Astrocyte (in vitro differentiated cells and primary cell): Measurements from ENCODE around the gene WDR36. TPM values are rescaled to one million over a fixed set of nuclear protein-coding genes. Genes with fewer than 3 reads are reported as not detected.
A peak's percentile ranks its signal among the peaks of the same experiment; 100 is the strongest.

Experiments
- DNase-seq: peaks from one replicate; pipeline ENCODE4 v3.0.0-alpha.2; 2010; ENCODE audit warnings: low read depth
- FAIRE-seq: peaks from 2 replicates; lab custom pipeline; 2011; peaks lifted over from hg19 to GRCh38; lab: Jason Lieb, UNC
- H2AFZ ChIP-seq: 2 replicates; pipeline ENCODE4 v1.6.0; 2012; ENCODE audit warnings: low read depth, low read length, inconsistent platforms
- H3K27ac ChIP-seq: 2 replicates; pipeline ENCODE4 v1.5.1; 2011; ENCODE audit warnings: low read depth, low read length, inconsistent platforms
- H3K27me3 ChIP-seq: 2 replicates; pipeline ENCODE4 v1.6.0; 2011; ENCODE audit warnings: low read length, inconsistent platforms; ENCODE audit not compliant: insufficient read depth
- H3K36me3 ChIP-seq: 2 replicates; pipeline ENCODE4 v1.5.1; 2011; ENCODE audit warnings: low read length, inconsistent platforms; ENCODE audit not compliant: insufficient read depth
- H3K4me1 ChIP-seq: 2 replicates; pipeline ENCODE4 v1.5.1; 2011; ENCODE audit warnings: low read length, inconsistent platforms; ENCODE audit not compliant: insufficient read depth
- H3K4me2 ChIP-seq: 2 replicates; pipeline ENCODE4 v1.6.0; 2012; ENCODE audit warnings: low read length, inconsistent platforms
- H3K4me3 ChIP-seq: 2 replicates; pipeline ENCODE4 v1.5.1; 2011; ENCODE audit warnings: low read depth, mild to moderate bottlenecking, low read length, inconsistent platforms; ENCODE audit not compliant: insufficient read depth
- H3K79me2 ChIP-seq: 2 replicates; pipeline ENCODE4 v1.6.0; 2012; ENCODE audit warnings: mild to moderate bottlenecking, low read length, inconsistent platforms; ENCODE audit not compliant: insufficient read depth
- H3K9ac ChIP-seq: 2 replicates; pipeline ENCODE4 v1.6.0; 2012; ENCODE audit warnings: mild to moderate bottlenecking, low read length, inconsistent platforms
- H3K9me3 ChIP-seq: 2 replicates; pipeline ENCODE4 v1.5.1; 2012; ENCODE audit warnings: low read depth, mild to moderate bottlenecking, low read length, inconsistent platforms; ENCODE audit not compliant: insufficient read depth
- H4K20me1 ChIP-seq: 2 replicates; pipeline ENCODE4 v1.6.0; 2012; ENCODE audit warnings: low read length, inconsistent platforms; ENCODE audit not compliant: insufficient read depth
- H3K27ac Mint-ChIP-seq: one replicate; pipeline ENCODE4 v1.8.0; 2021; ENCODE audit warnings: mild to moderate bottlenecking, mixed read lengths; ENCODE audit not compliant: unreplicated experiment
- H3K27me3 Mint-ChIP-seq: one replicate; pipeline ENCODE4 v1.8.0; 2021; ENCODE audit warnings: low read depth, mixed read lengths; ENCODE audit not compliant: unreplicated experiment
- H3K36me3 Mint-ChIP-seq: one replicate; pipeline ENCODE4 v1.8.0; 2021; ENCODE audit warnings: low read depth, mixed read lengths; ENCODE audit not compliant: unreplicated experiment
- H3K4me1 Mint-ChIP-seq: one replicate; pipeline ENCODE4 v1.8.0; 2021; ENCODE audit warnings: low read depth, mixed read lengths; ENCODE audit not compliant: unreplicated experiment
- H3K4me3 Mint-ChIP-seq: one replicate; pipeline ENCODE4 v1.8.0; 2021; ENCODE audit warnings: mild to moderate bottlenecking, moderate library complexity, mixed read lengths; ENCODE audit not compliant: unreplicated experiment
- H3K9me3 Mint-ChIP-seq: one replicate; pipeline ENCODE4 v1.8.0; 2021; ENCODE audit warnings: mild to moderate bottlenecking, mixed read lengths; ENCODE audit not compliant: unreplicated experiment
- EZH2 ChIP-seq: IDR thresholded peaks from 2 replicates; pipeline ENCODE4 v1.6.1; 2012; ENCODE audit warnings: mild to moderate bottlenecking, low read length, inconsistent platforms; ENCODE audit not compliant: insufficient read depth
- total RNA-seq: library from RNA; stranded (reverse); gene quantifications from 2 replicates; pipeline ENCODE4 v1.2.1, GENCODE V29; 2021
- TF ChIP-seq, protein P1 (sequence below): IDR thresholded peaks from 2 replicates; pipeline ENCODE4 v1.5.1; 2011; ENCODE audit warnings: low read depth, mild to moderate bottlenecking, inconsistent platforms, low read length, moderate library complexity; ENCODE audit not compliant: insufficient read depth

The WDR36 gene
- total RNA-seq, 1 donor from 2014 or later = 33.4 TPM

DNA sequence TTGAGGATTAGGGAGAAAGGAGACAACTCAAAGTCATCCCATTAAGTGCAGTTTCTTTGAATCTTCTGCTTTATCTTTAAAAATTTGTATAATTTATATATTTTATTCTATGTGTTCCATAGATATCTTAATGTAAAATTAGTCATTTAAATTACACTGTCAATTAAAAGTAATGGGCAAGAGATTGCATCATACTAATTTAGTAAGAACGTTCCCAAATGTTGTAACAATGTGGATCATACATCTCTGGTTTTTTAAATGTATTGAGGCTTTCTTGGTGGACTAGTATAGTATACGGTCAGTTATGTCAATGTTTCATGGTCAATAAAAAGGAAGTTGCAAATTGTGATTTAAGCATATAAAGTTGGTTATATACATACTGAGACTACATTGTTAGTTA, 14.5 kb upstream of the WDR36 start:
- DNase-seq (no peak), FAIRE-seq (no peak)
- Mint-ChIP-seq H3K36me3 (no peaks in the 10 kb centered on the region), H3K9me3 (no peaks in the 10 kb centered on the region), H3K27ac (no peak overlapping the region), H3K4me3 (no peak overlapping the region), H3K27me3 (peaks cover 23% of the 10 kb centered on the region), H3K4me1 (peaks cover 3% of the 10 kb centered on the region)
- H4K20me1 ChIP-seq = no peaks in the 10 kb centered on the region
- no peak overlapping the region for H2AFZ ChIP-seq
- no peaks in the 10 kb centered on the region for H3K36me3 ChIP-seq
- H3K9ac ChIP-seq = no peak overlapping the region
- H3K4me2 ChIP-seq = no peak overlapping the region
- no peak overlapping the region for H3K27ac ChIP-seq
- H3K4me1 ChIP-seq = peaks cover 13% of the 10 kb centered on the region
- H3K27me3 ChIP-seq = no peaks in the 10 kb centered on the region
- peaks cover 3% of the 10 kb centered on the region for H3K79me2 ChIP-seq
- TF ChIP-seq, protein P1, sequence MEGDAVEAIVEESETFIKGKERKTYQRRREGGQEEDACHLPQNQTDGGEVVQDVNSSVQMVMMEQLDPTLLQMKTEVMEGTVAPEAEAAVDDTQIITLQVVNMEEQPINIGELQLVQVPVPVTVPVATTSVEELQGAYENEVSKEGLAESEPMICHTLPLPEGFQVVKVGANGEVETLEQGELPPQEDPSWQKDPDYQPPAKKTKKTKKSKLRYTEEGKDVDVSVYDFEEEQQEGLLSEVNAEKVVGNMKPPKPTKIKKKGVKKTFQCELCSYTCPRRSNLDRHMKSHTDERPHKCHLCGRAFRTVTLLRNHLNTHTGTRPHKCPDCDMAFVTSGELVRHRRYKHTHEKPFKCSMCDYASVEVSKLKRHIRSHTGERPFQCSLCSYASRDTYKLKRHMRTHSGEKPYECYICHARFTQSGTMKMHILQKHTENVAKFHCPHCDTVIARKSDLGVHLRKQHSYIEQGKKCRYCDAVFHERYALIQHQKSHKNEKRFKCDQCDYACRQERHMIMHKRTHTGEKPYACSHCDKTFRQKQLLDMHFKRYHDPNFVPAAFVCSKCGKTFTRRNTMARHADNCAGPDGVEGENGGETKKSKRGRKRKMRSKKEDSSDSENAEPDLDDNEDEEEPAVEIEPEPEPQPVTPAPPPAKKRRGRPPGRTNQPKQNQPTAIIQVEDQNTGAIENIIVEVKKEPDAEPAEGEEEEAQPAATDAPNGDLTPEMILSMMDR = no peak
- no peak for TF ChIP-seq EZH2
- H3K9me3 ChIP-seq = no peaks in the 10 kb centered on the region
- no peak overlapping the region for H3K4me3 ChIP-seq

DNA sequence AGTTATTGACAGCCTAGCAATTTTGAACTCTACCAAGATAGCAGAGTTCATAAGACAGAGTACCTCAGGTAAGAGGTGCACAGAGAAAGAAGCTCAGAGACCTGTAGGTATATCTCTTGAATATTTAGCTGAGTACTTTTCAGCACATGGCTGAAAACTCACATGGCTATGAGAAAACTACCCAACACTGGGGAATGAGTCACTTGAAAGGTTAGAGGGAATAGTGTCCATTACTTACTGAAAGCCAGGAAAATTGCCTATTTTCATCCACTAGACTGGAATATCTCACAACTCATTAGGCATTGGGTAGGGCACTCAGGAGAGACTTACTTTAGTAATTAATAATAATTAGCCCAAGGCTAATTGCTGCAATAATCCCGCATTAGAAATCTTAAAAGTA, 12.3 kb upstream of the WDR36 start:
- Histone ChIP-seq H3K9me3 (no peaks in the 10 kb centered on the region), H2AFZ (no peak overlapping the region), H3K27me3 (no peaks in the 10 kb centered on the region), H3K36me3 (no peaks in the 10 kb centered on the region), H3K4me1 (peaks cover 3% of the 10 kb centered on the region), H3K9ac (no peak overlapping the region), H3K27ac (no peak overlapping the region), H4K20me1 (no peaks in the 10 kb centered on the region), H3K4me2 (no peak overlapping the region), H3K79me2 (peaks cover 1% of the 10 kb centered on the region), H3K4me3 (no peak overlapping the region)
- no peak overlapping the region for H3K4me3 Mint-ChIP-seq
- TF ChIP-seq EZH2 = no peak
- TF ChIP-seq, protein P1 = no peak
- H3K9me3 Mint-ChIP-seq = no peaks in the 10 kb centered on the region
- H3K27me3 Mint-ChIP-seq = peaks cover 11% of the 10 kb centered on the region
- FAIRE-seq (no peak), DNase-seq (no peak)
- peaks cover 3% of the 10 kb centered on the region for H3K4me1 Mint-ChIP-seq
- no peaks in the 10 kb centered on the region for H3K36me3 Mint-ChIP-seq
- no peak overlapping the region for H3K27ac Mint-ChIP-seq

DNA sequence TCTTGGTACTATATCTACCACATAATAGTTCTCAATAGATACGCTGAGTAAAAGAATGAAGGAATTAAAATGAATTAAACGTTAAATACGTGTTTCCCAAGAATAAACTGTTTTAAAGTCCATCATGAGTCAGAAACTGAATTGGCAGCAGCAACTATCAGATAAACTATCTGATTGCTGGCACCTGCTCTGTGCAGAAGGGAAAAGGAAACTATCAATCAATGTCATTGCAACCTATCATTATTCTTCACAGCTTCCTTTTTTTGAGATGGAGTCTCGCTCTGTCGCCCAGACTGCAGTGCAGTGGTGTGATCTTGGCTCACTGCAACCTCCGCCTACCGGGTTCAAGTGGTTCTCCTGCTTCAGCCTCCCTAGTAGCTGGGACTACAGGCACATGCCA, 8.8 kb upstream of the WDR36 start:
- no peaks in the 10 kb centered on the region for H3K4me1 ChIP-seq
- no peak overlapping the region for H2AFZ ChIP-seq
- FAIRE-seq (no peak), DNase-seq (peak; percentile 16)
- Mint-ChIP-seq H3K27ac (no peak overlapping the region), H3K36me3 (no peaks in the 10 kb centered on the region), H3K4me1 (peaks cover 3% of the 10 kb centered on the region), H3K9me3 (no peaks in the 10 kb centered on the region), H3K4me3 (no peak overlapping the region), H3K27me3 (peaks cover 2% of the 10 kb centered on the region)
- no peak overlapping the region for H3K9ac ChIP-seq
- H3K27me3 ChIP-seq = no peaks in the 10 kb centered on the region
- H4K20me1 ChIP-seq = no peaks in the 10 kb centered on the region
- no peaks in the 10 kb centered on the region for H3K36me3 ChIP-seq
- H3K27ac ChIP-seq = no peak overlapping the region
- H3K4me2 ChIP-seq = no peak overlapping the region
- no peak for TF ChIP-seq EZH2
- TF ChIP-seq, protein P1 = no peak
- H3K79me2 ChIP-seq = no peaks in the 10 kb centered on the region
- no peaks in the 10 kb centered on the region for H3K9me3 ChIP-seq
- no peak overlapping the region for H3K4me3 ChIP-seq
